WTC11 (cell line): Measurements from ENCODE around the gene CPLX3. TPM values are rescaled to one million over a fixed set of nuclear protein-coding genes. Genes with fewer than 3 reads are reported as not detected.

Experiments
- ATAC-seq: fragments of 200-7000 bp; cut with Tn5 transposase; 2 replicates; pipeline ENCODE4 v1.10.0; 2021; ENCODE audit warnings: mild to moderate bottlenecking, moderate library complexity
- CTCF ChIA-PET: fragments of 300-600 bp; sonication (Branson Sonifier 250); formaldehyde crosslinking; loops from one replicate; lab custom pipeline; 2021; ENCODE audit warnings: antibody characterized with exemption; lab: Charles Lee
- POLR2A ChIA-PET: fragments of 350-600 bp; sonication (Branson Sonifier 250); formaldehyde crosslinking; loops from one replicate; lab custom pipeline; 2021; ENCODE audit warnings: antibody characterized with exemption; lab: Charles Lee
- DNase-seq: peaks from one replicate; pipeline ENCODE4 v3.0.0; 2021; ENCODE audit warnings: low spot score
- H3K27ac Mint-ChIP-seq: 2 replicates; pipeline ENCODE4 v1.8.0; 2021; ENCODE audit warnings: mixed read lengths
- H3K27me3 Mint-ChIP-seq: 2 replicates; pipeline ENCODE4 v1.8.0; 2021; ENCODE audit warnings: low read depth, mild to moderate bottlenecking, moderate library complexity, mixed read lengths
- H3K36me3 Mint-ChIP-seq: 2 replicates; pipeline ENCODE4 v1.8.0; 2021; ENCODE audit warnings: mixed read lengths
- H3K4me1 Mint-ChIP-seq: 2 replicates; pipeline ENCODE4 v1.8.0; 2022; ENCODE audit warnings: mixed read lengths
- H3K4me3 Mint-ChIP-seq: 2 replicates; pipeline ENCODE4 v1.8.0; 2021; ENCODE audit warnings: mild to moderate bottlenecking, moderate library complexity, mixed read lengths
- H3K9me3 Mint-ChIP-seq: 2 replicates; pipeline ENCODE4 v1.8.0; 2021; ENCODE audit warnings: mixed read lengths
- AR ChIP-seq: fragments of 250-450 bp; sonication (Bioruptor Pico); IDR thresholded peaks from 2 replicates; pipeline ENCODE4 v1.9.0; 2021; ENCODE audit warnings: mild to moderate bottlenecking
- CREB1 ChIP-seq: sonication (generic); formaldehyde crosslinking; IDR thresholded peaks from 2 replicates; pipeline ENCODE4 v1.8.0; 2023; ENCODE audit warnings: mild to moderate bottlenecking, missing genetic modification reagents
- CREM ChIP-seq: sonication (generic); formaldehyde crosslinking; IDR thresholded peaks from 2 replicates; pipeline ENCODE4 v1.8.1; 2022; ENCODE audit warnings: mild to moderate bottlenecking, missing genetic modification reagents, moderate library complexity
- CTCF ChIP-seq: fragments of 200-600 bp; IDR thresholded peaks from 2 replicates; pipeline ENCODE4 v1.8.0; 2022; ENCODE audit warnings: antibody characterized with exemption
- FOXP1 ChIP-seq: sonication (generic); formaldehyde crosslinking; IDR thresholded peaks from 2 replicates; pipeline ENCODE4 v1.8.0; 2022; ENCODE audit warnings: missing genetic modification reagents, mild to moderate bottlenecking, moderate library complexity, borderline replicate concordance
- GTF2I ChIP-seq: fragments of 250-450 bp; sonication (Bioruptor Pico); conservative IDR thresholded peaks from 2 replicates; pipeline ENCODE4 v1.4.0; 2021; ENCODE audit warnings: mild to moderate bottlenecking
- HMGA2 ChIP-seq: fragments of 250-450 bp; sonication (Bioruptor Pico); IDR thresholded peaks from 2 replicates; pipeline ENCODE4 v1.4.0; 2021; ENCODE audit warnings: mild to moderate bottlenecking, moderate library complexity
- MXD4 ChIP-seq: fragments of 250-450 bp; sonication (Bioruptor Pico); IDR thresholded peaks from 2 replicates; pipeline ENCODE4 v1.8.0; 2021; ENCODE audit warnings: mild to moderate bottlenecking, moderate library complexity, borderline replicate concordance
- MYBL2 ChIP-seq: sonication (generic); formaldehyde crosslinking; IDR thresholded peaks from 2 replicates; pipeline ENCODE4 v1.8.1; 2023; ENCODE audit warnings: mild to moderate bottlenecking, moderate library complexity, missing genetic modification reagents
- NFE2L1 ChIP-seq: sonication (generic); formaldehyde crosslinking; IDR thresholded peaks from 2 replicates; pipeline ENCODE4 v1.8.1; 2023; ENCODE audit warnings: missing genetic modification reagents
- OVOL2 ChIP-seq: fragments of 250-450 bp; sonication (Bioruptor Pico); IDR thresholded peaks from 2 replicates; pipeline ENCODE4 v1.9.0; 2021; ENCODE audit warnings: mild to moderate bottlenecking, borderline replicate concordance
- SOX15 ChIP-seq: fragments of 250-450 bp; sonication (Bioruptor Pico); IDR thresholded peaks from 2 replicates; pipeline ENCODE4 v1.9.0; 2021; ENCODE audit warnings: mild to moderate bottlenecking
- ZNF138 ChIP-seq: sonication (generic); formaldehyde crosslinking; conservative IDR thresholded peaks from 2 replicates; pipeline ENCODE4 v1.8.1; 2022; ENCODE audit warnings: mild to moderate bottlenecking, moderate library complexity, missing genetic modification reagents
- ZNF425 ChIP-seq: fragments of 250-450 bp; sonication (Bioruptor Pico); conservative IDR thresholded peaks from 2 replicates; pipeline ENCODE4 v1.9.0; 2021; ENCODE audit warnings: mild to moderate bottlenecking
- total RNA-seq: library from RNA; stranded (reverse); gene quantifications from 3 replicates; pipeline ENCODE4 v1.2.3, GENCODE V29; 2021
- TF ChIP-seq, protein P1 (sequence below): sonication (generic); formaldehyde crosslinking; IDR thresholded peaks from 2 replicates; pipeline ENCODE4 v1.8.1; 2022; ENCODE audit warnings: low read depth, mild to moderate bottlenecking, moderate library complexity, missing genetic modification reagents, borderline replicate concordance
- TF ChIP-seq, protein P2 (sequence below): sonication (generic); formaldehyde crosslinking; IDR thresholded peaks from 2 replicates; pipeline ENCODE4 v1.8.1; 2023; ENCODE audit warnings: mild to moderate bottlenecking, missing genetic modification reagents, borderline replicate concordance
- TF ChIP-seq, protein P3 (sequence below): sonication (generic); formaldehyde crosslinking; IDR thresholded peaks from 2 replicates; pipeline ENCODE4 v1.8.1; 2022; ENCODE audit warnings: mild to moderate bottlenecking, moderate library complexity, missing genetic modification reagents

CPLX3 gene
- total RNA-seq, 1 experiment from 2014 or later = 0.09 TPM

GRCh38 chr15:74795966-74796625 is 30.3 kb upstream of the CPLX3 start (continued):
- TF ChIP-seq CTCF = no peak
- no peak for TF ChIP-seq NFE2L1
- no peak for TF ChIP-seq MXD4 (CRISPR knock-in tag)
- no peak for TF ChIP-seq GTF2I (CRISPR knock-in tag)
- TF ChIP-seq CREB1 (CRISPR knock-in tag) = no peak
- TF ChIP-seq, protein P1, sequence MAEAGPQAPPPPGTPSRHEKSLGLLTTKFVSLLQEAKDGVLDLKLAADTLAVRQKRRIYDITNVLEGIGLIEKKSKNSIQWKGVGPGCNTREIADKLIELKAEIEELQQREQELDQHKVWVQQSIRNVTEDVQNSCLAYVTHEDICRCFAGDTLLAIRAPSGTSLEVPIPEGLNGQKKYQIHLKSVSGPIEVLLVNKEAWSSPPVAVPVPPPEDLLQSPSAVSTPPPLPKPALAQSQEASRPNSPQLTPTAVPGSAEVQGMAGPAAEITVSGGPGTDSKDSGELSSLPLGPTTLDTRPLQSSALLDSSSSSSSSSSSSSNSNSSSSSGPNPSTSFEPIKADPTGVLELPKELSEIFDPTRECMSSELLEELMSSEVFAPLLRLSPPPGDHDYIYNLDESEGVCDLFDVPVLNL = no peak
- no peak for TF ChIP-seq ZNF425 (CRISPR knock-in tag)
- no peak for TF ChIP-seq MYBL2 (CRISPR knock-in tag)
- TF ChIP-seq, all 79 proteins: peak for 0

GRCh38 chr15:74798388-74799254 is 27.8 kb upstream of the CPLX3 start:
- ChIA-PET POLR2A (no interaction called here), CTCF (interaction anchor here (0.6 to 4.9 kb wide), 17 partner anchors 9 to 168 kb away, joined by 3 to 101 read pairs (median 7); partner anchors contain the start of genes CPLX3 and CSK)
- H3K36me3 Mint-ChIP-seq = peaks cover 7% of the 10 kb centered on the region; the same call in 1 of the 2 replicates
- H3K9me3 Mint-ChIP-seq = no peaks in the 10 kb centered on the region
- DNase-seq = no peak
- H3K27ac Mint-ChIP-seq = no peak overlapping the region; the same call in 1 of the 2 replicates
- 0 out of 2 replicates have a peak, but pooled peaks cover 2% of the 10 kb centered on the region for H3K4me1 Mint-ChIP-seq
- no peaks in the 10 kb centered on the region for H3K27me3 Mint-ChIP-seq
- no peak overlapping the region for H3K4me3 Mint-ChIP-seq
- ATAC-seq = no peak
- TF ChIP-seq, protein P2, sequence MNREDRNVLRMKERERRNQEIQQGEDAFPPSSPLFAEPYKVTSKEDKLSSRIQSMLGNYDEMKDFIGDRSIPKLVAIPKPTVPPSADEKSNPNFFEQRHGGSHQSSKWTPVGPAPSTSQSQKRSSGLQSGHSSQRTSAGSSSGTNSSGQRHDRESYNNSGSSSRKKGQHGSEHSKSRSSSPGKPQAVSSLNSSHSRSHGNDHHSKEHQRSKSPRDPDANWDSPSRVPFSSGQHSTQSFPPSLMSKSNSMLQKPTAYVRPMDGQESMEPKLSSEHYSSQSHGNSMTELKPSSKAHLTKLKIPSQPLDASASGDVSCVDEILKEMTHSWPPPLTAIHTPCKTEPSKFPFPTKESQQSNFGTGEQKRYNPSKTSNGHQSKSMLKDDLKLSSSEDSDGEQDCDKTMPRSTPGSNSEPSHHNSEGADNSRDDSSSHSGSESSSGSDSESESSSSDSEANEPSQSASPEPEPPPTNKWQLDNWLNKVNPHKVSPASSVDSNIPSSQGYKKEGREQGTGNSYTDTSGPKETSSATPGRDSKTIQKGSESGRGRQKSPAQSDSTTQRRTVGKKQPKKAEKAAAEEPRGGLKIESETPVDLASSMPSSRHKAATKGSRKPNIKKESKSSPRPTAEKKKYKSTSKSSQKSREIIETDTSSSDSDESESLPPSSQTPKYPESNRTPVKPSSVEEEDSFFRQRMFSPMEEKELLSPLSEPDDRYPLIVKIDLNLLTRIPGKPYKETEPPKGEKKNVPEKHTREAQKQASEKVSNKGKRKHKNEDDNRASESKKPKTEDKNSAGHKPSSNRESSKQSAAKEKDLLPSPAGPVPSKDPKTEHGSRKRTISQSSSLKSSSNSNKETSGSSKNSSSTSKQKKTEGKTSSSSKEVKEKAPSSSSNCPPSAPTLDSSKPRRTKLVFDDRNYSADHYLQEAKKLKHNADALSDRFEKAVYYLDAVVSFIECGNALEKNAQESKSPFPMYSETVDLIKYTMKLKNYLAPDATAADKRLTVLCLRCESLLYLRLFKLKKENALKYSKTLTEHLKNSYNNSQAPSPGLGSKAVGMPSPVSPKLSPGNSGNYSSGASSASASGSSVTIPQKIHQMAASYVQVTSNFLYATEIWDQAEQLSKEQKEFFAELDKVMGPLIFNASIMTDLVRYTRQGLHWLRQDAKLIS (CRISPR knock-in tag) = no peak
- TF ChIP-seq SOX15 (CRISPR knock-in tag) (no peak), MYBL2 (CRISPR knock-in tag) (no peak), CREB1 (CRISPR knock-in tag) (no peak), ZNF138 (no peak), AR (CRISPR knock-in tag) (no peak), HMGA2 (CRISPR knock-in tag) (no peak), FOXP1 (CRISPR knock-in tag) (no peak), OVOL2 (CRISPR knock-in tag) (no peak), GTF2I (CRISPR knock-in tag) (no peak), CREM (no peak)
- TF ChIP-seq, protein P3, sequence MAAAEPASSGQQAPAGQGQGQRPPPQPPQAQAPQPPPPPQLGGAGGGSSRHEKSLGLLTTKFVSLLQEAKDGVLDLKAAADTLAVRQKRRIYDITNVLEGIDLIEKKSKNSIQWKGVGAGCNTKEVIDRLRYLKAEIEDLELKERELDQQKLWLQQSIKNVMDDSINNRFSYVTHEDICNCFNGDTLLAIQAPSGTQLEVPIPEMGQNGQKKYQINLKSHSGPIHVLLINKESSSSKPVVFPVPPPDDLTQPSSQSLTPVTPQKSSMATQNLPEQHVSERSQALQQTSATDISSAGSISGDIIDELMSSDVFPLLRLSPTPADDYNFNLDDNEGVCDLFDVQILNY (CRISPR knock-in tag) = no peak
